Bronchial epithelial cell (primary cell): ENCODE data around the gene GPR12. TPM values are rescaled to one million over a fixed set of nuclear protein-coding genes. Genes with fewer than 3 reads are reported as not detected.

Source experiments
- DNase-seq: peaks from one replicate; pipeline ENCODE4 v3.0.0-alpha.2; 2010; ENCODE audit warnings: low read depth
- FAIRE-seq: peaks from 2 replicates; lab custom pipeline; 2011; peaks lifted over from hg19 to GRCh38; lab: Jason Lieb, UNC
- H3K27me3 ChIP-seq: 2 replicates; pipeline ENCODE4 v1.5.1; 2011; ENCODE audit warnings: low read length; ENCODE audit not compliant: control insufficient read depth, insufficient read depth
- H3K36me3 ChIP-seq: 2 replicates; pipeline ENCODE4 v1.5.1; 2011; ENCODE audit warnings: low read length; ENCODE audit not compliant: control insufficient read depth, insufficient read depth
- H3K4me3 ChIP-seq: 2 replicates; pipeline ENCODE4 v1.5.1; 2011; ENCODE audit warnings: mild to moderate bottlenecking, low read depth, low read length, control low read depth
- CTCF ChIP-seq: IDR thresholded peaks from 2 replicates; pipeline ENCODE4 v1.5.1; 2011; ENCODE audit warnings: mild to moderate bottlenecking, moderate library complexity, low read length, control low read depth, inconsistent platforms; ENCODE audit not compliant: insufficient read depth, severe bottlenecking
- total RNA-seq: library from RNA; depleted of rRNA; stranded (reverse); fragments of >200 nt; gene quantifications from 2 replicates; pipeline ENCODE4 v1.2.1, GENCODE V29; 2014

GPR12 gene
- total RNA-seq, 1 donor from 2014 or later: not detected

DNA sequence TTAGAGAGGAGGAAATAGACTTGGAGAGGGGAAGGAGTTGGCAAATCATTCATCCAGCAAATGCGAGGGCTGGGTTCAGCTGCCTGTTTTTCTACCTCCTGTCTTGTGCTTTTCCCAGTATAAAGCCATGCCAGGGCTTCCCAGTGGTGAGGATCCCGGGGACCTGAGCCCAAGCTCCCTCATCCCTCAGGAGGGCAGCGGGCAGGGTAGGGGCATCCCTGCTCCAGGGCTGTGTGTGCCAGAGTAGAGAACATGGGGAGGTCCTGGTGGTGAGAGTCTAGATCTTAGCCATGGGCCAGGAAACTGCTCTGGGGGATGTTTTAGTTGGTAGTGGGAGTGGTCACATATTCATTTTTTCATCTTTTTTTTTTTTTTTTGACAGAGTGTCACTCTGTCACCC is 43.6 kb downstream of the GPR12 start:
- H3K36me3 ChIP-seq: no peaks in the 10 kb centered on the region
- FAIRE-seq (no peak), DNase-seq (no peak)
- no peak overlapping the region for H3K4me3 ChIP-seq
- H3K27me3 ChIP-seq: no peaks in the 10 kb centered on the region
- TF ChIP-seq CTCF: no peak

GRCh38 chr13:26713341-26713740 is 47.2 kb downstream of the GPR12 start:
- H3K4me3 ChIP-seq: no peak overlapping the region
- no peak for TF ChIP-seq CTCF
- DNase-seq (no peak), FAIRE-seq (no peak)
- no peaks in the 10 kb centered on the region for H3K36me3 ChIP-seq
- H3K27me3 ChIP-seq: peaks cover 2% of the 10 kb centered on the region

- H3K36me3 ChIP-seq: no peaks in the 10 kb centered on the region
- no peak overlapping the region for H3K4me3 ChIP-seq
- FAIRE-seq (no peak), DNase-seq (no peak)
- H3K27me3 ChIP-seq: peaks cover 2% of the 10 kb centered on the region
- no peak for TF ChIP-seq CTCF
These were observed 49.4 kb downstream of the GPR12 start for GRCh38 chr13:26711211-26711610.

DNA sequence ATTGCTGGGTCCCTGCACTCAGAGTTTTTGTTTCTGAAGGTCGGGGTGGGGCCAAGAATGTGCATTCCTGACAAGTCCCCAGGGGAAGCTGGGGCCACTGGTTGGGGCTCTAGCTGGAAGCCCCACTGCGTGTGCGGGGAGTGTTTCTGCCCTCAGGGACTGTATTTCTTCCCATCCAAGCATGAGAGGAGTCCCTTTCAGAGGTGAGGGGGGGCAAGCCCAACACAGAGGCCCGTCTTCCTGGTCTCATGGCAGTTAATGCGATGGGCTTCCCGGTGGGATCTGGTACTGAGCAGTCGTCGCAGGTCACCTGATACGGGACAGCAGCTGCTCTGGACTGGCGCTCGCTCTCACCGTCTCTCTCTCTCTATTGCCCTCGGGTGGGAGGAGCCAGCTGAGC is 50.4 kb downstream of the GPR12 start:
- peaks cover 2% of the 10 kb centered on the region for H3K27me3 ChIP-seq
- FAIRE-seq (no peak), DNase-seq (no peak)

DNA sequence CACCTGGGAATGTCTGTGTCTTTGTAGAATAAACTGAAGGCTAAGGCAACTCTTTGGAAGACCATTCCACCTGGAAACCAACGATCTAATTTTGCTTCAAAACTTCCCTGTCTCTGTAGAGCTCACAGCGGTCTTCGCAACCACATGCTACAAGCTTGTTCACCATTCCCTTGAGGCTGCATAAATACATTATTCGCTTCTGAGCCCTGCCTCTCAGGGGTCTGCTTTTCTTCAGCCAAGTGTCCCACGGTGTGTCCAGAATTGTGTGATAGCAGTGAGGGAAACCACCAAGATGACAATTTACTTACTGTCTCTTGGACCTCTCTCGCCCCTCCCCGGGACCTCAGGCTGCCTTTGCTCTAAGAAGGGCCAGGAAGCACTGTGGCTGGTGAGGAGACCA is 51.1 kb downstream of the GPR12 start:
- DNase-seq (no peak), FAIRE-seq (no peak)
- TF ChIP-seq CTCF: no peak
- Histone ChIP-seq H3K27me3 (peaks cover 2% of the 10 kb centered on the region), H3K36me3 (no peaks in the 10 kb centered on the region), H3K4me3 (no peak overlapping the region)

More for the DNA sequence above, 50.4 kb downstream of the GPR12 start:
- no peak for TF ChIP-seq CTCF
- no peak overlapping the region for H3K4me3 ChIP-seq
- H3K36me3 ChIP-seq: no peaks in the 10 kb centered on the region

- FAIRE-seq (no peak), DNase-seq (no peak)
- Histone ChIP-seq H3K36me3 (no peaks in the 10 kb centered on the region), H3K27me3 (peaks cover 2% of the 10 kb centered on the region), H3K4me3 (no peak overlapping the region)
- TF ChIP-seq CTCF: no peak
These were observed 52.6 kb downstream of the GPR12 start for GRCh38 chr13:26708007-26708297.
